ENCODE measurements around the gene ZFAND2A. TPM values are rescaled to one million over a fixed set of nuclear protein-coding genes. Genes with fewer than 3 reads are reported as not detected.
"Not testable (repeated sequence)": the region's sequence is repeated elsewhere in the genome, so short reads cannot be mapped to it uniquely, and the experiment has no call there.

The ZFAND2A gene
- total RNA-seq, 1 experiment from 2014 or later: 28.4 TPM

DNA sequence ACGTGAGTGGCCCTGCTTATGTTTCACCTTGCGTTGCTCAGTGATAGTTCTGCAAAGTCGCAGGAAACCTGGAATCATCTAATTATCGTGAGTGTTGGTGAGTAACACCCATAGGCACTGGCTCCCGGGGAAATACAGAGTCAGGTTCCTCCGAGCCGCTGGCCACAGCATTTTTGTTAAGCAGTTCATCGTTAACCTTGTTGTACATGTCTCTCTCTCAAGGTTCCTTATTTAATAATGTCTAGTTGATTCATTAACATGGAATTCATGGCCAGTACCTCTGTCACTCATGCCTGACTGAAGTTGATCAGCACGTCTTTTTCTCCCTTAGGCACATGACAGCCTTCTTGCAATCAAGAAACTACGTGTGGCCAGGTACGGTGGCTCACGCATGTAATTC, 3.1 kb upstream of the ZFAND2A start:
- no peaks in the 10 kb centered on the region for H3K9me2 ChIP-seq (replicated peaks; ENCODE audit: low read length)
- no peak for ATAC-seq
- no peaks in the 10 kb centered on the region for H3F3A ChIP-seq (ENCODE audit: low read length, unreplicated experiment)
- no peak overlapping the region for H3K9ac ChIP-seq (ENCODE audit: low read length)
- CTCF ChIA-PET: no interaction called here
- POLR2A ChIA-PET (ENCODE audit: unreplicated experiment): no interaction called here
- intact Hi-C loops (cut with micrococcal nuclease): no loop called here
- no peak overlapping the region for H3K27ac ChIP-seq (ENCODE audit: low read length)
- TF ChIP-seq EZH2phosphoT487 (IDR thresholded peaks at IDR 0.05; ENCODE audit: borderline replicate concordance, low read length) (no peak), EZH2 (IDR thresholded peaks at IDR 0.05; ENCODE audit: low read length, unreplicated experiment) (no peak)
- TF ChIP-seq, protein P1, sequence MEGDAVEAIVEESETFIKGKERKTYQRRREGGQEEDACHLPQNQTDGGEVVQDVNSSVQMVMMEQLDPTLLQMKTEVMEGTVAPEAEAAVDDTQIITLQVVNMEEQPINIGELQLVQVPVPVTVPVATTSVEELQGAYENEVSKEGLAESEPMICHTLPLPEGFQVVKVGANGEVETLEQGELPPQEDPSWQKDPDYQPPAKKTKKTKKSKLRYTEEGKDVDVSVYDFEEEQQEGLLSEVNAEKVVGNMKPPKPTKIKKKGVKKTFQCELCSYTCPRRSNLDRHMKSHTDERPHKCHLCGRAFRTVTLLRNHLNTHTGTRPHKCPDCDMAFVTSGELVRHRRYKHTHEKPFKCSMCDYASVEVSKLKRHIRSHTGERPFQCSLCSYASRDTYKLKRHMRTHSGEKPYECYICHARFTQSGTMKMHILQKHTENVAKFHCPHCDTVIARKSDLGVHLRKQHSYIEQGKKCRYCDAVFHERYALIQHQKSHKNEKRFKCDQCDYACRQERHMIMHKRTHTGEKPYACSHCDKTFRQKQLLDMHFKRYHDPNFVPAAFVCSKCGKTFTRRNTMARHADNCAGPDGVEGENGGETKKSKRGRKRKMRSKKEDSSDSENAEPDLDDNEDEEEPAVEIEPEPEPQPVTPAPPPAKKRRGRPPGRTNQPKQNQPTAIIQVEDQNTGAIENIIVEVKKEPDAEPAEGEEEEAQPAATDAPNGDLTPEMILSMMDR (conservative IDR thresholded peaks at IDR 0.05; ENCODE audit: low read depth, low read length): no peak
- DNase-seq: no peak
- H3K4me2 ChIP-seq (ENCODE audit: low read length): no peak overlapping the region
- no peak overlapping the region for H2AFZ ChIP-seq (ENCODE audit: low read length)
- H4K20me1 ChIP-seq (ENCODE audit: low read length): 0 out of 2 replicates have a peak, but pooled peaks cover 3% of the 10 kb centered on the region
- no peaks in the 10 kb centered on the region for H3K27me3 ChIP-seq (ENCODE audit: low read length)
- H3K4me1 ChIP-seq (ENCODE audit: insufficient read depth, low read length): peaks cover 3% of the 10 kb centered on the region
- H3K9me3 ChIP-seq (ENCODE audit: low read length): no peaks in the 10 kb centered on the region
- peaks cover 26% of the 10 kb centered on the region for H3K79me2 ChIP-seq (ENCODE audit: low read length)
- H3K36me3 ChIP-seq (ENCODE audit: low read depth, low read length): no peaks in the 10 kb centered on the region
- H3K4me3 ChIP-seq (ENCODE audit: low read length): no peak overlapping the region
- BruUV-seq (replicated peaks): no TSS peak

DNA sequence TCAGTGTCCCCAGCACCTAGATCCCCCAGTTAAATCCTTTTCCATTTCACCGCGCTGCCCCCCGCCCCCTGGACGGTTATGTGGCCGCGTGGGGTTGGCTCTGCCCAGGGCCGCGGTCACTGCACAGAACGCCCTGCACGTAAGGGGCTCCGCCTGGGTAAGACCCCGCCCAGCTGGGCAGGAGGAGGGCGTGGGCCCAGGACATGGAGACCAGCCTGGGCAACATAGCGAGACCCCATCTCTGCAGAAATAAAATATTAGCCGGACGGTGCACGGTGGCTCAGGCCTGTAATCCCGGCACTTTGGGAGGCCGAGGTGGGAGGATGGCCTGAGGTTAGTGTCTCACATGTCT, 650 bp upstream of the ZFAND2A start:
- peak; percentile 9; the same call in 1 of the 2 replicates for ATAC-seq
- H3K27me3 ChIP-seq (ENCODE audit: low read length): no peaks in the 10 kb centered on the region
- H3K79me2 ChIP-seq (ENCODE audit: low read length): peaks cover 40% of the 10 kb centered on the region
- peak overlapping the region; percentile 59 for H2AFZ ChIP-seq (ENCODE audit: low read length)
- H3K4me3 ChIP-seq (ENCODE audit: low read length): peak overlapping the region; percentile 88
- no peaks in the 10 kb centered on the region for H3K9me2 ChIP-seq (replicated peaks; ENCODE audit: low read length)
- ChIA-PET POLR2A (ENCODE audit: unreplicated experiment) (interaction anchor here (0.6 kb wide), 2 partner anchors 37 to 372 kb away, joined by 3 to 6 read pairs; no protein-coding TSS in a partner anchor), CTCF (interaction anchor here (0.9 to 1.0 kb wide), 2 partner anchors 22 to 168 kb away, joined by 3 to 4 read pairs; no protein-coding TSS in a partner anchor)
- H3K36me3 ChIP-seq (ENCODE audit: low read depth, low read length): peaks cover 3% of the 10 kb centered on the region
- H3K9me3 ChIP-seq (ENCODE audit: low read length): no peaks in the 10 kb centered on the region
- BruUV-seq (replicated peaks): TSS peak; percentile 57
- 0 out of 2 replicates have a peak, but pooled peaks cover 3% of the 10 kb centered on the region for H4K20me1 ChIP-seq (ENCODE audit: low read length)
- H3K4me1 ChIP-seq (ENCODE audit: insufficient read depth, low read length): peaks cover 26% of the 10 kb centered on the region
- H3F3A ChIP-seq (ENCODE audit: low read length, unreplicated experiment): peaks cover 5% of the 10 kb centered on the region
- intact Hi-C loops (cut with micrococcal nuclease): no loop called here
- H3K9ac ChIP-seq (ENCODE audit: low read length): peak overlapping the region; percentile 100
- H3K27ac ChIP-seq (ENCODE audit: low read length): peak overlapping the region; percentile 80
- TF ChIP-seq EZH2phosphoT487 (IDR thresholded peaks at IDR 0.05; ENCODE audit: borderline replicate concordance, low read length) (no peak), EZH2 (IDR thresholded peaks at IDR 0.05; ENCODE audit: low read length, unreplicated experiment) (no peak)
- TF ChIP-seq, protein P1 (conservative IDR thresholded peaks at IDR 0.05; ENCODE audit: low read depth, low read length): no peak
- DNase-seq: no peak
- H3K4me2 ChIP-seq (ENCODE audit: low read length): peak overlapping the region; percentile 87

DNA sequence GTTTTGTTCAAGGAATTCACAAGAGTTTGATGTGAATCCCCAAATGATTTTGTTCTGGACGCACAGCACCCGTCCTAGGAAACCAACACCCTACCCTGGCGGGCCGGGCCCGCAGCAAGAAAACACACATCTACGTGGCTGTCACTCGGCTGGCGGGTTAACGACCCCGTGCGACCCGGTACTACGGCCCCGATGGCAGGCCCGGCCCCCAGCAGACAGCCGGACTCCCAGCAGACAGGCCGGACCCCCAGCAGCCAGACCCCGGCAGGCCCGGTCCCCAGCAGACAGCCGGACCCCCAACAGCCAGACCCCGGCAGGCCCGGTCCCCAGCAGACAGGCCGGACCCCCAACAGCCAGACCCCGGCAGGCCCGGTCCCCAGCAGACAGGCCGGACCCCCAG, 765 bp downstream of the ZFAND2A start:
- CTCF ChIA-PET: interaction anchor here (0.7 kb wide), 1 partner anchor 17 kb away, joined by 3 read pairs; no protein-coding TSS in a partner anchor
- ATAC-seq: not testable (repeated sequence)

More for the DNA sequence above, 765 bp downstream of the ZFAND2A start:
- H2AFZ ChIP-seq (ENCODE audit: low read length); DNase-seq; H3K27ac ChIP-seq (ENCODE audit: low read length); H3K9me2 ChIP-seq (replicated peaks; ENCODE audit: low read length); H3F3A ChIP-seq (ENCODE audit: low read length, unreplicated experiment); intact Hi-C loops (cut with micrococcal nuclease); H4K20me1 ChIP-seq (ENCODE audit: low read length); H3K27me3 ChIP-seq (ENCODE audit: low read length); H3K9me3 ChIP-seq (ENCODE audit: low read length); BruUV-seq (replicated peaks): not testable (repeated sequence)
- Histone ChIP-seq H3K4me1 (ENCODE audit: insufficient read depth, low read length) (peaks cover 28% of the 10 kb centered on the region), H3K9ac (ENCODE audit: low read length) (peak overlapping the region; percentile 100), H3K4me2 (ENCODE audit: low read length) (peak overlapping the region; percentile 89), H3K79me2 (ENCODE audit: low read length) (peaks cover 47% of the 10 kb centered on the region), H3K36me3 (ENCODE audit: low read depth, low read length) (peaks cover 13% of the 10 kb centered on the region), H3K4me3 (ENCODE audit: low read length) (peak overlapping the region; percentile 88)
- POLR2A ChIA-PET (ENCODE audit: unreplicated experiment): interaction anchor here (1.2 kb wide), 1 partner anchor 17 kb away, joined by 3 read pairs; no protein-coding TSS in a partner anchor
